ENCODE measurements around the gene STX8. TPM values are rescaled to one million over a fixed set of nuclear protein-coding genes. Genes with fewer than 3 reads are reported as not detected.

Gene STX8
- total and polyA plus RNA-seq, 8 donors: 51.9 to 63.4 (median 56.5) TPM

DNA sequence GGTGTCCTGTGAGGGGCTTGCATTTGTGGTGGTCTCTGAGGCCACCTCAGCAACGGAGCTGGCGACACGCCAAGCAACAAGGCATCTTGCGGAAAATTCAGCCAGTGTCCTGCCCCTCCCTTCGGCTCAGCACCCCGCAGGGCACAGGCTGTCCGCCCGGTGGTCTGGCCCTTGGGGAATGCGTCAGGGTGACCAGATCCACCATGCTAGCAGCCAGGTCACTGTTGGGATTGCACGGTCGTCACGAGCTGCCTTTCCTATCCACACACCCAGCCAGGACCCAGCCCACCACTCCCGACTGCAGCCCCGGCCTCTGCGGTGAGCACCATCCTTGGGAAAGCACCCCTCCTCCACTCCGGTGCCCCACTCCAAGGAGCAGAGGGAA is 333.1 kb downstream of the STX8 start:
- intact Hi-C loops (cut with DNase I): no loop called here
- Histone ChIP-seq H3K9me3 (no peaks in the 10 kb centered on the region), H3K4me3 (no peak overlapping the region), H3K27ac (no peak overlapping the region), H3K27me3 (peaks cover 0 to 17% of the 10 kb centered on the region in 2 donors), H3K36me3 (peaks cover 0 to 2% of the 10 kb centered on the region in 2 donors), H3K4me1 (peaks cover 8 to 21% of the 10 kb centered on the region in 2 donors)
- DNase-seq (peak in 1 of 4 donors; percentile 74), ATAC-seq (no peak)
- TF ChIP-seq, protein P1, sequence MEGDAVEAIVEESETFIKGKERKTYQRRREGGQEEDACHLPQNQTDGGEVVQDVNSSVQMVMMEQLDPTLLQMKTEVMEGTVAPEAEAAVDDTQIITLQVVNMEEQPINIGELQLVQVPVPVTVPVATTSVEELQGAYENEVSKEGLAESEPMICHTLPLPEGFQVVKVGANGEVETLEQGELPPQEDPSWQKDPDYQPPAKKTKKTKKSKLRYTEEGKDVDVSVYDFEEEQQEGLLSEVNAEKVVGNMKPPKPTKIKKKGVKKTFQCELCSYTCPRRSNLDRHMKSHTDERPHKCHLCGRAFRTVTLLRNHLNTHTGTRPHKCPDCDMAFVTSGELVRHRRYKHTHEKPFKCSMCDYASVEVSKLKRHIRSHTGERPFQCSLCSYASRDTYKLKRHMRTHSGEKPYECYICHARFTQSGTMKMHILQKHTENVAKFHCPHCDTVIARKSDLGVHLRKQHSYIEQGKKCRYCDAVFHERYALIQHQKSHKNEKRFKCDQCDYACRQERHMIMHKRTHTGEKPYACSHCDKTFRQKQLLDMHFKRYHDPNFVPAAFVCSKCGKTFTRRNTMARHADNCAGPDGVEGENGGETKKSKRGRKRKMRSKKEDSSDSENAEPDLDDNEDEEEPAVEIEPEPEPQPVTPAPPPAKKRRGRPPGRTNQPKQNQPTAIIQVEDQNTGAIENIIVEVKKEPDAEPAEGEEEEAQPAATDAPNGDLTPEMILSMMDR (IDR thresholded peaks at IDR 0.05): no peak

DNA sequence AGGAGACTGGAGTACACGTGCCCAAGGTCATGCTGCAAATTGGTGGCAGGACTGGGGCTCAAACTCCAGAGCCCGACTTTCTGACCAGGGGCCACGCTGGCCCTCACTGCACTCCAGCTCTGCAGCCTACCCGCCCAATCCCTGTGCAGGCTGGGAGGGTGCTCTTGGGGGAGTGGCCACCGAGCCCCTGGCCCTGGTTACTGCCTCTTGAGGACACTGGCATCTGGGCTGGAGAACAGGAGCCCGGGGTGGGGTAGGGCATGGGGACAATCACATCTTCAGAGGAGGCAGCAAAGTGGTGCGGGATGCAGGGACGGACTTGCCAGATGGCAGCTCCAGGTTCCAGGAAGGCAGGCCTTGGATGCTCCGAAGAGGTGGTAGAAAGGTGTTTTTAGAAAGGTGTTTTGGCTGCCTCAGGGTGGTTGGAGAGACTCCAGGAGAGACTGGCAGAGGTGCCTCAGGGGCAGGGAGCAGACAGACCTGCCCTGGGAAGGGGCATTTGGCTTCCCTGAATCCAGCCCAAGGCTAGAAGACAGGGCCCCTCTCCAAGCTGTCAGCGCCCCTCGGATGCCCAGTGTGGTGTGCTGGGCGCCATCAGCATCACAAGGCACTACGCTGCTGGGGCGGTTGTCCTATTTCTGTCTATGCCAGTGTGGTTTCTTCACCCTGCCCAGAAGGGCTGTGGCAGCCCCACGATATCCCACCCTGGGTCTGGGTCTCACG is 333.7 kb downstream of the STX8 start:
- no peak overlapping the region for H3K4me3 ChIP-seq
- H3K27ac ChIP-seq: peak overlapping the region in 1 of 2 donors; percentile 78
- intact Hi-C loops (cut with DNase I): no loop called here
- H3K36me3 ChIP-seq: no peaks in the 10 kb centered on the region
- ATAC-seq (no peak), DNase-seq (peak in 1 of 4 donors; percentile 54)
- peaks cover 0 to 17% of the 10 kb centered on the region in 2 donors for H3K27me3 ChIP-seq
- TF ChIP-seq, protein P1 (IDR thresholded peaks at IDR 0.05): no peak
- H3K9me3 ChIP-seq: no peaks in the 10 kb centered on the region
- peaks cover 8 to 21% of the 10 kb centered on the region in 2 donors for H3K4me1 ChIP-seq

DNA sequence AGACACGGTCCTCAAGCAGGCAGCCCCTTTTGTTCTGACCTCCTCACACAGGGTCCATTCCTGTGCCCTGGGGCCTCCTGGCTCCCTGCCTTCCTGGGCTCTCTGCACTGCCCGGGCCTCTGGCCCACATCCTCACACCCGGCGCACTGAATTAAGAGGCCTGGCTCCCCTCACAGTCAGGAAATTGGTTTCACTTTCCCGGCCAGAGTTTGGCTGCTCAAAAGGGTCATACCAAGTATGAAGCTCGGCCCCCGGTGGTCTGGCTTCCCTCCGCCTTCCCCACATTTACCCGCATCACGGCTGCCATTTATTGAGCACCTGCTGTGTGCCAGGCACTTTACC is 334.3 kb downstream of the STX8 start:
- peaks cover 8 to 21% of the 10 kb centered on the region in 2 donors for H3K4me1 ChIP-seq
- TF ChIP-seq, protein P1 (IDR thresholded peaks at IDR 0.05): no peak
- H3K4me3 ChIP-seq: no peak overlapping the region
- intact Hi-C loops (cut with DNase I): no loop called here
- peaks cover 0 to 17% of the 10 kb centered on the region in 2 donors for H3K27me3 ChIP-seq
- no peaks in the 10 kb centered on the region for H3K36me3 ChIP-seq
- peak in 3 of 4 donors; percentile 43 to 77 (median 67) for DNase-seq
- ATAC-seq: peak; percentile 2
- no peaks in the 10 kb centered on the region for H3K9me3 ChIP-seq
- H3K27ac ChIP-seq: peak overlapping the region; percentile 78 to 85

DNA sequence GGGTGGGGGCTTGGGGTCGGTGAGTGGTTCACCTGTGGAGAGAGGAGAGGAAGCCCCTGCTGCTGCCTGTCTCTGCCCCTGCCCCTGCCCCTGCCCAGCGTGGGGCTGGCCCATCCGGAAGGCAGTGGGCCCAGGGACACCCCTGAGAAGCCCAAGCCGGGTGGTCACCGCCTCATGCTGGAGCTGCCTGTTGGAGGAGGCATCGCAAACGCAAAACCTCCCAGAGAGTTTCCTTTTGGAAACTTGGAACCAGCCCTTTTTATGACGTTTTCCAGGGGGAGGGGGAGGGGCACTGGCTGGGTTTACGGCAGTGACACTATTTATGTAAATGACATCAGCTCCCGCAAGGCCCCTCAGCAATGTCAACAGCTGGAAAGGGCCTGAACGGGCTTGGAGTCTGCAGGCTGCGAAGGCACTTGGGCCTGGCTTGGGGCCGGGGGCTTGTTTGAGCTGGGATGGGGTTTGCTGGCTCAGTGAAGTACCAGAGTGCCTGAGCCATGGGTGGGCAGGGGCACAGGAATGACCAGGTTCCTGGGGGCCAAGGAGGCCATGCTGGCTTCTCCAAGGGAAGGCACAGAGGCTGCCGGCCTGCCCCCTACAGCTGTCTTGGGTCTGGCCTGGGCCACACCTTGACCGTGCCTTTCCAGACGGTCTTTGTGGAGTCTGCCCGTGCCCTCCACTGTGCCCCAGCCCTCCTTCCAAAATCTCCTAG is 334.8 kb downstream of the STX8 start:
- H3K9me3 ChIP-seq: no peaks in the 10 kb centered on the region
- TF ChIP-seq, protein P1 (IDR thresholded peaks at IDR 0.05): no peak
- peak overlapping the region; percentile 78 to 85 for H3K27ac ChIP-seq
- intact Hi-C loops (cut with DNase I): no loop called here
- H3K27me3 ChIP-seq: peaks cover 0 to 17% of the 10 kb centered on the region in 2 donors
- H3K4me3 ChIP-seq: peak overlapping the region; percentile 33 to 40
- DNase-seq: peak; percentile 52 to 90 (median 76)
- H3K4me1 ChIP-seq: peaks cover 8 to 21% of the 10 kb centered on the region in 2 donors
- no peaks in the 10 kb centered on the region for H3K36me3 ChIP-seq
- peak; percentile 28 for ATAC-seq

All from left lung (tissue), 10 donors.